NCI-H1048 (cell line): ENCODE results near the gene SPHK2.
"Not testable (repeated sequence)": the region's sequence is repeated elsewhere in the genome, so short reads cannot be mapped to it uniquely, and the experiment has no call there.

Experiments used
- DNase-seq: peaks from one replicate; lab custom pipeline; 2025; lab: John Stamatoyannopoulos, UW

Gene SPHK2

GRCh38 chr19:48660852-48661710 lies 41.8 kb downstream of the SPHK2 start:
- DNase-seq = peak; percentile 91

- DNase-seq = no peak
These were observed 42.4 kb downstream of the SPHK2 start for GRCh38 chr19:48661711-48662090.

DNA sequence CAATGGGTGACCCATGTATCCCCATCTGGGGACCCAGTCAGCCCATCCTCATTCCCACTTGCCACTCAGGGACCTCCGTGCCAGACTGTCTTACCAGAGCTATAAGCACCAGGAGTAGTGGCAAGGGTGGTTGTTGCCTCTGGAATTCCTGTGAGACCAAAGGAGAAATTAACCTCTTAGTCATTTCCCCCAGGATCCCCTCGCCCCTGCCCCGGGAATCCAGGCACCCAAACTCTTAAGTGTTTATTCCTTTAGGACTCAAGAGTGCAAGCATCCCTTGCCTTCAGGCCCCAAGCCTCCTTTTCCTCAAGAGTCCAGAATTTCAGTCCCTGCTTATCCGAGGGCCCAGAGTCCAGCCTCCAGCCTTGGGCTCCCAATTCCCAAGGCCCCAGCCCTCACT lies 44.4 kb downstream of the SPHK2 start:
- no peak for DNase-seq

DNA sequence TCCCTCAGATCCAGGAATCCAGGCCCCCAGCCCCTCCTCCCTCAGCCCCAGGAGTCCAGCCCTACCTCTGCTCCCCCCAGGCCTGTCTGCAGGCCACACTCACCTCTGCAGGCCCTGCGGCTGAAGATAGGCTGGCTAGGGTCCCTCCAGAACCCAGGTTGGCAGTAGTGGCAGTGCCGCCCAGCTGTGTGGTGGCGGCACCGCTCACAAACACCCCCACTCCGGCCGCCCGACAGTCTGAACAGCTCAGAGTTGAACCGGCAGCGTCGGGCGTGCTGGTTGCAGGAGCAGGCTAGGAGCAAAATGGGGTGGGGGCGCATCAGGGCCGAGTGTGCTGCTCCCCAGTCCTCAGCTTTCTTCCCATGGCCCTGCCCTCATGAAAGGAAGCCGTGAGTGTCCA lies 45.2 kb downstream of the SPHK2 start:
- no peak for DNase-seq

- no peak for DNase-seq
These were observed 46.5 kb downstream of the SPHK2 start for GRCh38 chr19:48665786-48666185.

DNA sequence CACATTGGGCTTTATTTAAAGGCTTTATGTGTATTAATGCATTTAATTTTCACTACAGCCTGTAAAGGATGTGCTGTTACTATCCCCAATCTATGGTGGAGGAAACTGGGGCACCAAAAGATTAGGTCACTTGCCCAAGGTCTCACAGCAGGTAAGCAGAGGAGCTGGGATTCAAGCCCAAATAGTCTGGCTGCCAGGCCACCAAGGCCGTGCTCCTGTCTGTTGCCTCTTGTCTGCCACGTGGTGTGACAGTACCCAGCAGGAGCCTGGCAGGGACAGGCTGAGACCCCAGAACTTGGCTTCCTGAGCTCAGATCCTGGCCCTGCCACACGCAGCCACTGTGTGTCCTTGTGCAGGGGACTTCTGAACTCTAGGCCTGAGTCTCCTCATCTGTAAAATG lies 49.0 kb downstream of the SPHK2 start:
- no peak for DNase-seq

DNA sequence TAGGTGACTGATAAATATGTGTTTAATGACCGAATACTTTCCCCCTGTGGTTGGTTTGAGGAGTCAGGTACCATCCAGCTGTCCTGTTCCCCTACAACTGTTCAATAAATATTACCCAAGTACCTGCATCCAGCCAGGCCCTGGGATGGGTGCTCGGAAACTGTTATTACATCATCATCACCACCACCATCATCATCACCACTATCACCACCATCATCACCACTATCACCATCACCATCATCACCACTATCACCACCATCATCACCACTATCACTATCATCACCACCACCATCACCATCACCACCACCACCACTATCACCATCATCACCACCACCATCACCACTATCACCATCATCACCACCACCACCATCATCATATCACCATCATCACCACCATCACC lies 49.5 kb downstream of the SPHK2 start:
- no peak for DNase-seq

DNA sequence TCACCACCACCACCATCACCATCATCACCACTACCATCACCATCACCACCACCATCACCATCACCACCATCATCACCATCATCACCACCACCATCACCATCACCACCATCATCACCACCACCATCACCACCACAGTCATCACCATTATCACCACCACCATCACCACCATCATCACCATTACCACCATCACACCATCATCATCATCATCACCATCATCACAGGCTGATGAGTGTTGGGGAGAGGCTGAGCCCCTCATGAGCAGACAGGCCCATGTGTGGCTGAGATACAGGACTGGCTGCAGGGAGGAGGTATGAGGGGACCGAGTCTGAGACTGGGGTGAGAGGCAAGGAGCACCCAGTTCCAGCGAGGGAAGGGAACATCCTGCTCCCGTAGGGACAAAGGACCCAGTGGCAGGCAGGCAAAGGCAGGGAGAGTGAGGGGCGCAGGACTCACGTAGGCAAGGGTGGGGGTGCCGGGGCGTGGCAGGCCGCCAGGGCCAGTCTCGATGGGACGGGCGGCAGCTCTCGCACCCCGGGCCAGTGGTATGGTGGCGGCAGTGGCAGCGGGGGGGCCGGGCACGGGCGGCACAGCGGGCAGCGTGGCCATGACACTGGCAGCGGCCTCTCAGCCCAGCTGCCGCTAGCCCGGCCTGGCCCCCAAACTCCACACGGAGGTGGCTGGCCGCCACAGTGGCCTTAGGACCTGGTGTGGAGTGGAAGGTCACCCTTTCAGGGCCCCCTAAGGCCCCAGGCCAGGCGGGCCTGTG lies 50.8 kb downstream of the SPHK2 start:
- no peak for DNase-seq

DNA sequence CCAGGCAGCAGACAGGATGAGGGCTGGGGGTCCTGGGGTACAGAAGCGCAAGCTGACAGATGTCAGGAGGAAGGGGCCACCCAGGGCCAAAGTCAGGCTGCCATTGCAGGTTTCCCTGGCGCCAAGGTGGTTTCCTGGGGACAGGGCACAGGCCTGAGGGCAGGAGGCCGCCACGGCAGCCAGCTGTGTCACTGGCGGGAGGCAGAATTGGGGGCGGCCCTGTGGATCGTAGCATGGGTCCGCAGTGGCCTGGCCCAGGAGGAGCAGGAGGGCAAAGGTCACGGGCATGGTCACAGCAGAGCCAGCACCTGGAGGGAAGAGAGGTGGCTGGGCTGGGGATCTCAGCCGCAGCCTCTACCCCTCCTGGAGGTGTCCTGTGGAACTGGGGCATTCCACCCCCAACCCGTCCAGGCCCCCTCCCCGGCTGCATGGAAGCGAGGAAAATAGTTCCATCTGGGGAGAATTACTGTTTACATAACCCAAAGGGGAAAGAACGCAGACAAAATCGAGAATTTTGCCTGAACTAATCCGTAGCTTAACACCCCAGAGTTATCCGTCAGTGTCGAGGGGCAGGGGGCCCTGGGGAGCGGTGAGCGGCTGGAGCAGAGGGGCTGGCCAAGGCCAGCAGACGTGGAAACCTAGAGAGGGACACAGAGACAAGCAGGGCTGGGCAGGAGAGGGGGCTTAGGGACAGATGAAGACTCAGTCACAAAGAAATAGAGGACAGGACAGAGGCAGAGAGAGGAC lies 51.6 kb downstream of the SPHK2 start:
- no peak for DNase-seq

- DNase-seq = no peak
These were observed 52.2 kb downstream of the SPHK2 start for GRCh38 chr19:48671446-48671995.

- DNase-seq = no peak
These were observed 53.7 kb downstream of the SPHK2 start, which contains the start of gene NTN5 for GRCh38 chr19:48672994-48673393. TSS of gene NTN5 (minus strand) at chr19:48673017. CDS start at chr19:48670986, 2,031 bp downstream.

DNA sequence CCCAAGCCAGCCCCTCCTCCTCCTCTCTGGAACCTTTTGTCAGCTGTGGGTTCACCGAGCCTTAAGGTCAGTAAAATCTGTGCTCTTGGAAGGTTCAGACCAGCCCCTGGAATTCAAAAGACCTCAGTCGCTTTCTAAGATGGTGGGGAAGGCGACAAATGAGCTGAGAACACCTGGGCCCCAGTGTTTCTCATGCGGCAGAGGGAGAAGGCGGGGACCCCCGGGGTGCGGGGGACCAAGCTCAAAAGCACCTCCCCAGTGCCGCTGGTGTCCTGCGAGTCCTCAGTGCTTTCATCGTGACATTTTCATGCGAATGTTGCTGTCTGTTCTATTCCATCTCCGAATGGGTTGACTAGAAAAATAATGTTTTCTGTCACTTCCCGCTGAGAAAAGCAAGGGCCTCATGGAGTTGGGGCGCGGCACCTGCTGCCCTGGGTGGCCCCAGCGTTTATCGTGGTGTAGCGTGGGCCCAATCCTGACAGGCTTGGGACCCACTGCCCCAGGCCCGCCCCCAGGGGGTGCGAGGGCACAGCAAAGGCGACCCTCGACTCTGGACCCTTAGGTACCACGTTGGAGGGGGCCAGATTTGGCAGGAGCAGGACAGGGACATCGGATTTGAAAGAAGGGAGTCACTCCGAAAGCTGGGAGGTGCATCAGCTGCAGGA lies 54.3 kb downstream of the SPHK2 start:
- DNase-seq = no peak

DNA sequence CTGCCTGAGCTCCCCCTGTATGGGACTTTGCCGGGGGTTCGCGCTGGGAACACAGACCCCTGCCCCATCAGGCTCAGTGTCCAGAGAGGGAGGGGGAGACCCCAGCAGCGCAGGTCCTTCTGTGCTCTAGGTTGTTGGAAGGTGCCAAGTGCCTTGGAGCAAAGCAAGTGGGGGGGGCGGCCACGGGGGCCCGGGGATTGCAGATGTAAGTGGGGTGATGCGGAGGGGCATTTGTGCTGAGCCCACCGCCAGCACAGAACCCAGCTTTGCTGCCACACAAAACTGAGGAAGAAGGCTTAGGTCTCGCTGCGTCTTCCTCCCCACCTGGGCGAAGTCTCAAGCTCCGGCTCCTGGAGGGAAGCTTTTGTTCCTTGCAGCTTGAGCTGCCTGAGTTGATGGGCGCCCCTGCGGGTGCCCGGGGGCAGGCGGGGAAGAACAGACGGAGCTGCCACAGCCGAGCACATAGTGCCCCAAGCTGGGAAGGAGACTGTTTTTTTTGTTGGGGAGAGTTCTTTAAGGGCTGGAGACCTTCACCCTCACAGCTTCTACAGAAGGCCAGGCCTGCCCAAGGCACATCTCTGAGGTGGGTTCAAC lies 55.0 kb downstream of the SPHK2 start:
- DNase-seq = no peak

- DNase-seq = peak; percentile 73
These were observed 55.9 kb downstream of the SPHK2 start for GRCh38 chr19:48674921-48675824.

DNA sequence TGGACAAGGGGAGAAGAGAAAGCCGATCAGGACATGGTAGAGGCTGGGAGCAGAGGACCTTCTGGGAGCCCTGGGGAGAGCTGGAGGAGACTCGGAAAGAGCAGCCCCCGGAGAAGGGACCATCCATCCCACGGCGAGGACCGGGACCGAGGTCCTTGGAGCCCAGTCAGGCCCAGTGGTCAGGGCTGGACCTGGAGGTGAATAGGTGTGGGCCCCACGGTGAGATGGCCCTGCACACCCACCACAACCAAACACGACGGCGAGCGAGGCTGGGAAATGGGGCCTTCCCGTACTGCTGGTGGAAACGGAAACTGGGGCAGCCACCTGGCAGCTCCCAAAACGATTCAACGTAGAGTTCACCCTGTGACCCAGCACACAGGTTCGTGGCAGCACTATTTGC lies 57.2 kb downstream of the SPHK2 start:
- DNase-seq = no peak

GRCh38 chr19:48676887-48677286 lies 57.6 kb downstream of the SPHK2 start:
- no peak for DNase-seq

DNA sequence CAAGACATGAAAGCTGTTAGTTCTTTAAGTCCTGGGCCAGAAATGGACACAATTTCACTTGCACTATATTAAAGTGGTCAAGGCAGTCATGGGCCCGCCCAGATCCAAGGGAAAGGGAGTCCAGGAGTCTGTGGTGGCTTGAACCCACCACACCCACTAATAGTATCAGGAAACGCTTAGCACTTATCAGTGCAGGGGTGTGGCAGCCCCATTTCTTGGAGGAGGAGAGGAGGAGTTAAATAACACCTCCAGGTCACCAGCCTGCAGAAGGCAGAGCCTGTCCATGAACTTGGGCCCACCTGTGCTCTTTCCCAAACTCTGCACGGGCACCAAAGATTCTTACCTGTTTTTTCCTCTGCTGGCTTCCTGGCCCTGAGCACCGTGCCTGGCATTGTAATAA lies 58.9 kb downstream of the SPHK2 start:
- no peak for DNase-seq

DNA sequence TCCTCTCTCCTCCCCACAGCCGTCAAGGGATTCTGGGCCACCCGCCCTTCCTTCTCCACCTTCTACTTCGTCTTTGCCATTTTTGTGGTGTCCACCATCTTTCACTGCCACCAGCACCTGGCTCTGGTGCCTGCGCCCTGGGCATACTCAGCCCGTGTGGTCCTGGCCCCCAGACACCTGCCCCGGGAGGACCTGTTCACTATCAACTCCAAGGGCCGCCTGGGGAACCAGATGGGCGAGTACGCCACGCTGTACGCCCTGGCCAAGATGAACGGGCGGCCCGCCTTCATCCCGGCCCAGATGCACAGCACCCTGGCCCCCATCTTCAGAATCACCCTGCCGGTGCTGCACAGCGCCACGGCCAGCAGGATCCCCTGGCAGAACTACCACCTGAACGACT lies 60.7 kb downstream of the SPHK2 start:
- not testable (repeated sequence) for DNase-seq
